ENCODE data around the gene IVNS1ABP. TPM values are rescaled to one million over a fixed set of nuclear protein-coding genes. Genes with fewer than 3 reads are reported as not detected.

Gene IVNS1ABP
- total and polyA plus RNA-seq, 2 of the 13 experiments (the other 11 are each of a cell fraction or from before 2014, with no cell fraction given) = 49.1 to 51.7 TPM

GRCh38 chr1:185355947-185356346 is 38.9 kb upstream of the IVNS1ABP start (continued):
- TF ChIP-seq, protein P1, sequence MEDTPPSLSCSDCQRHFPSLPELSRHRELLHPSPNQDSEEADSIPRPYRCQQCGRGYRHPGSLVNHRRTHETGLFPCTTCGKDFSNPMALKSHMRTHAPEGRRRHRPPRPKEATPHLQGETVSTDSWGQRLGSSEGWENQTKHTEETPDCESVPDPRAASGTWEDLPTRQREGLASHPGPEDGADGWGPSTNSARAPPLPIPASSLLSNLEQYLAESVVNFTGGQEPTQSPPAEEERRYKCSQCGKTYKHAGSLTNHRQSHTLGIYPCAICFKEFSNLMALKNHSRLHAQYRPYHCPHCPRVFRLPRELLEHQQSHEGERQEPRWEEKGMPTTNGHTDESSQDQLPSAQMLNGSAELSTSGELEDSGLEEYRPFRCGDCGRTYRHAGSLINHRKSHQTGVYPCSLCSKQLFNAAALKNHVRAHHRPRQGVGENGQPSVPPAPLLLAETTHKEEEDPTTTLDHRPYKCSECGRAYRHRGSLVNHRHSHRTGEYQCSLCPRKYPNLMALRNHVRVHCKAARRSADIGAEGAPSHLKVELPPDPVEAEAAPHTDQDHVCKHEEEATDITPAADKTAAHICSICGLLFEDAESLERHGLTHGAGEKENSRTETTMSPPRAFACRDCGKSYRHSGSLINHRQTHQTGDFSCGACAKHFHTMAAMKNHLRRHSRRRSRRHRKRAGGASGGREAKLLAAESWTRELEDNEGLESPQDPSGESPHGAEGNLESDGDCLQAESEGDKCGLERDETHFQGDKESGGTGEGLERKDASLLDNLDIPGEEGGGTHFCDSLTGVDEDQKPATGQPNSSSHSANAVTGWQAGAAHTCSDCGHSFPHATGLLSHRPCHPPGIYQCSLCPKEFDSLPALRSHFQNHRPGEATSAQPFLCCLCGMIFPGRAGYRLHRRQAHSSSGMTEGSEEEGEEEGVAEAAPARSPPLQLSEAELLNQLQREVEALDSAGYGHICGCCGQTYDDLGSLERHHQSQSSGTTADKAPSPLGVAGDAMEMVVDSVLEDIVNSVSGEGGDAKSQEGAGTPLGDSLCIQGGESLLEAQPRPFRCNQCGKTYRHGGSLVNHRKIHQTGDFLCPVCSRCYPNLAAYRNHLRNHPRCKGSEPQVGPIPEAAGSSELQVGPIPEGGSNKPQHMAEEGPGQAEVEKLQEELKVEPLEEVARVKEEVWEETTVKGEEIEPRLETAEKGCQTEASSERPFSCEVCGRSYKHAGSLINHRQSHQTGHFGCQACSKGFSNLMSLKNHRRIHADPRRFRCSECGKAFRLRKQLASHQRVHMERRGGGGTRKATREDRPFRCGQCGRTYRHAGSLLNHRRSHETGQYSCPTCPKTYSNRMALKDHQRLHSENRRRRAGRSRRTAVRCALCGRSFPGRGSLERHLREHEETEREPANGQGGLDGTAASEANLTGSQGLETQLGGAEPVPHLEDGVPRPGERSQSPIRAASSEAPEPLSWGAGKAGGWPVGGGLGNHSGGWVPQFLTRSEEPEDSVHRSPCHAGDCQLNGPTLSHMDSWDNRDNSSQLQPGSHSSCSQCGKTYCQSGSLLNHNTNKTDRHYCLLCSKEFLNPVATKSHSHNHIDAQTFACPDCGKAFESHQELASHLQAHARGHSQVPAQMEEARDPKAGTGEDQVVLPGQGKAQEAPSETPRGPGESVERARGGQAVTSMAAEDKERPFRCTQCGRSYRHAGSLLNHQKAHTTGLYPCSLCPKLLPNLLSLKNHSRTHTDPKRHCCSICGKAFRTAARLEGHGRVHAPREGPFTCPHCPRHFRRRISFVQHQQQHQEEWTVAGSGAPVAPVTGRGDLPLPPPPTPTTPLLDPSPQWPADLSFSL (CRISPR knock-in tag; IDR thresholded peaks at IDR 0.05) = no peak
- no peak for TF ChIP-seq ZNF382 (CRISPR knock-in tag; IDR thresholded peaks at IDR 0.05; ENCODE audit: borderline replicate concordance)
- no peak for TF ChIP-seq RFX3 (CRISPR knock-in tag; IDR thresholded peaks at IDR 0.05)
- TF ChIP-seq FOXA1 (IDR thresholded peaks at IDR 0.05) = no peak
- TF ChIP-seq FOXA1 (CRISPR knock-in tag; IDR thresholded peaks at IDR 0.05) = no peak
- TF ChIP-seq ZNF614 (CRISPR knock-in tag; IDR thresholded peaks at IDR 0.05; ENCODE audit: borderline replicate concordance) = no peak
- no peak for TF ChIP-seq ZNF292 (CRISPR knock-in tag; IDR thresholded peaks at IDR 0.05; ENCODE audit: borderline replicate concordance, low read depth)
- TF ChIP-seq PREB (CRISPR knock-in tag; IDR thresholded peaks at IDR 0.05) = no peak
- TF ChIP-seq ZNF598 (CRISPR knock-in tag; IDR thresholded peaks at IDR 0.05; ENCODE audit: borderline replicate concordance) = no peak
- no peak for TF ChIP-seq PHB2 (IDR thresholded peaks at IDR 0.05; ENCODE audit: partially characterized antibody)

Data from HepG2 (cell line).